Activated T-cell treated with anti-CD3 and anti-CD28 coated beads, Interleukin-2, amount 50 U/mL, for 4 hours (primary cell): ENCODE results near the gene TAF3. TPM values are rescaled to one million over a fixed set of nuclear protein-coding genes. Genes with fewer than 3 reads are reported as not detected.
A peak's percentile ranks its signal among the peaks of the same experiment; 100 is the strongest.

Source experiments
- ATAC-seq, 2 donors: fragments of 200-7000 bp; cut with Tn5 transposase; one replicate each; pipeline ENCODE4 v1.10.0; 2021
- DNase-seq: peaks from one replicate; pipeline ENCODE4 v3.0.0-alpha.2; 2020
- H3K27me3 Mint-ChIP-seq: one replicate; pipeline ENCODE4 v1.8.0; 2021; ENCODE audit warnings: low read depth, mixed read lengths
- H3K36me3 Mint-ChIP-seq: one replicate; pipeline ENCODE4 v1.8.0; 2022; ENCODE audit warnings: mixed read lengths; ENCODE audit not compliant: insufficient read depth
- H3K4me1 Mint-ChIP-seq: one replicate; pipeline ENCODE4 v1.8.0; 2021; ENCODE audit warnings: low read depth, mixed read lengths
- H3K4me3 Mint-ChIP-seq: one replicate; pipeline ENCODE4 v1.8.0; 2021; ENCODE audit warnings: mild to moderate bottlenecking, moderate library complexity, mixed read lengths
- H3K9me3 Mint-ChIP-seq: one replicate; pipeline ENCODE4 v1.8.0; 2021; ENCODE audit warnings: mixed read lengths
- total RNA-seq, 3 donors: library from RNA; stranded (reverse); gene quantifications; one replicate each; pipeline ENCODE4 v1.2.1, GENCODE V29; 2021

The TAF3 gene
- total RNA-seq, 3 donors from 2014 or later: 21.0 to 22.2 (median 22.0) TPM

DNA sequence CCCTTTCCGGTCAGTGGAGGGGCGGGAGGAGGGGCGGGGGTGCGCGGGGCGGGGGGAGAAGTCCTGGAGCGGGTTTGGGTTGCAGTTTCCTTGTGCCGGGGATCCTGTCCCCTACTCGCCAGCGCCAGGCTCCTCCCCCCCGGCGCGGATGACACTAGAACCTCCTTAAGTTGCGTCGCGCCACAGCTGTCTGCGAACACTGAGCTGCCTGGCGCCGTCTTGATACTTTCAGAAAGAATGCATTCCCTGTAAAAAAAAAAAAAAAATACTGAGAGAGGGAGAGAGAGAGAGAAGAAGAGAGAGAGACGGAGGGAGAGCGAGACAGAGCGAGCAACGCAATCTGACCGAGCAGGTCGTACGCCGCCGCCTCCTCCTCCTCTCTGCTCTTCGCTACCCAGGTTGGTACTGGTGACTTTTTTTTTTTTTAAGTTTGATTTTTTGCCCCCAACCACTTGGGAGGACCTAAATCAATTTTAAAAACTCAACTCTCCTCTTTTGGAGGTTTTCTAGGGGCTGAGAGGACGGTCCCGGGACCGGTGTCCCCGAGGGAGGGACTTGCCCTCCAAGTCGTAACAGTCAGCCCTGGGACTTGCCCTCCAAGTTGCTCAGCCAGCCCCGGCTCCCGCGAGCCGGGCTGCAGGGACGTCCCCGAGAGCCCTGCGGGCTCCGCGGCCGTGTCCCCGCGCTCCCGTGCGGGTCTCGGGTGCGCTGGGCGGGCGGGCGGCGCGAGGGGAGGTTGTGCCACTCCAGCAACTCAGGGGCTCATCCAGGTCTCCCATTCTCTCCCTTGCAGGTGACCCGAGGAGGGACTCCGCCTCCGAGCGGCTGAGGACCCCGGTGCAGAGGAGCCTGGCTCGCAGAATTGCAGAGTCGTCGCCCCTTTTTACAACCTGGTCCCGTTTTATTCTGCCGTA lies 236.4 kb downstream of the TAF3 start, which contains the start of gene GATA3:
Gene GATA3 (plus strand): TSS at position 195 of the 914 bp plus-strand sequence. CDS start 968 bp downstream, outside the sequence.
- Mint-ChIP-seq H3K9me3 (no peaks in the 10 kb centered on the region), H3K4me1 (peaks cover 49% of the 10 kb centered on the region), H3K36me3 (peaks cover 6% of the 10 kb centered on the region), H3K27me3 (peaks cover 19% of the 10 kb centered on the region), H3K4me3 (peak within 1 kb of the TSS; percentile 94)
- ATAC-seq: peak; percentile 49
- DNase-seq: peak; percentile 71

DNA sequence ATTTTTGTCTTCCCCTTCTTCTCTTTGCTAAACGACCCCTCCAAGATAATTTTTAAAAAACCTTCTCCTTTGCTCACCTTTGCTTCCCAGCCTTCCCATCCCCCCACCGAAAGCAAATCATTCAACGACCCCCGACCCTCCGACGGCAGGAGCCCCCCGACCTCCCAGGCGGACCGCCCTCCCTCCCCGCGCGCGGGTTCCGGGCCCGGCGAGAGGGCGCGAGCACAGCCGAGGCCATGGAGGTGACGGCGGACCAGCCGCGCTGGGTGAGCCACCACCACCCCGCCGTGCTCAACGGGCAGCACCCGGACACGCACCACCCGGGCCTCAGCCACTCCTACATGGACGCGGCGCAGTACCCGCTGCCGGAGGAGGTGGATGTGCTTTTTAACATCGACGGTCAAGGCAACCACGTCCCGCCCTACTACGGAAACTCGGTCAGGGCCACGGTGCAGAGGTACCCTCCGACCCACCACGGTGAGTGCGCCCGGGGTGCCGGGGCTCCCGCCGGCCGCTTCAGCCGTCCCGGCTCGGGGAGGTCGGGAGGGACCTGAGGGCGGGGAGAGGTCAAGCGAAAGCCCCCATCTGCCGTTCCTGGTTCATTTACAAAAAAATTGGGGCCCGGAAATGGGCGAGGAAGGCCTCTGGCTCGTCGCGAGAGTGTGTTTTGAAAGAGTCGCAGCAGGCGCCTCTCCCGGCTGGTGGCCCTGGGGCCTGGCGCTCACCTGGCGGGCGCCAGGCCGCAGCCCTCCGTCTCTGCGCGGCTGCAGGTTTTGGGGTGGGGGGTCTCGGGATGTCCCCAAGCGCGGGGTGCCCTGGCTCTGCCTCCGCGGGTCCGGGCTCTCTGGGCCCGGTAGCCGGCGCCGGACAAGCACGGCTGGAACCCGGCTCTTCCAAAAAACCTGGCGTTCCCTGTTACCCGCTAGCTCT lies 237.4 kb downstream of the TAF3 start:
- peaks cover 16% of the 10 kb centered on the region for H3K27me3 Mint-ChIP-seq
- peaks cover 56% of the 10 kb centered on the region for H3K4me1 Mint-ChIP-seq
- H3K36me3 Mint-ChIP-seq: peaks cover 13% of the 10 kb centered on the region
- H3K4me3 Mint-ChIP-seq: peak overlapping the region; percentile 94
- DNase-seq (no peak), ATAC-seq (peak in 1 of 2 donors; percentile 9)
- H3K9me3 Mint-ChIP-seq: no peaks in the 10 kb centered on the region

DNA sequence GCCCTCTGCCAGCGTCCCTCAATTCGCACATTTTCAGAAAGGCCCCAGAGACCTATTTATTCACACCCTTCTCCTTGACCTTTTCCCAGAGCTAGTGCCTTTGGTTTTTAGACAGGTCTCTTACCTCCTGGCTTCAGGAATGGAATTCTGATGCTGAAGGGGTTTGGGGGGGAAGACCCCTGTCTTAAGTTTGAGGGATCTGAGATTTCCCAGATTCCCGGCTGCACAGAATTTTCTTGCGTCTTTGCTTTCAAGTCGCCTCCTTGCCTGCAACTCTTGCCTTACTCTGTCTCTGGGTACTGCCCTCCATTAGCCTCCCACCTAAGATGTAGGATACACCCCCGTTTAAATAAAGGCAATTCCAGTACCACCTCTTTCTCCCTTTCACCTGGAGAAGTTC lies 238.1 kb downstream of the TAF3 start:
- H3K4me1 Mint-ChIP-seq: peaks cover 62% of the 10 kb centered on the region
- H3K9me3 Mint-ChIP-seq: no peaks in the 10 kb centered on the region
- peak overlapping the region; percentile 94 for H3K4me3 Mint-ChIP-seq
- peaks cover 18% of the 10 kb centered on the region for H3K36me3 Mint-ChIP-seq
- ATAC-seq: no peak
- peaks cover 16% of the 10 kb centered on the region for H3K27me3 Mint-ChIP-seq
- DNase-seq: no peak

DNA sequence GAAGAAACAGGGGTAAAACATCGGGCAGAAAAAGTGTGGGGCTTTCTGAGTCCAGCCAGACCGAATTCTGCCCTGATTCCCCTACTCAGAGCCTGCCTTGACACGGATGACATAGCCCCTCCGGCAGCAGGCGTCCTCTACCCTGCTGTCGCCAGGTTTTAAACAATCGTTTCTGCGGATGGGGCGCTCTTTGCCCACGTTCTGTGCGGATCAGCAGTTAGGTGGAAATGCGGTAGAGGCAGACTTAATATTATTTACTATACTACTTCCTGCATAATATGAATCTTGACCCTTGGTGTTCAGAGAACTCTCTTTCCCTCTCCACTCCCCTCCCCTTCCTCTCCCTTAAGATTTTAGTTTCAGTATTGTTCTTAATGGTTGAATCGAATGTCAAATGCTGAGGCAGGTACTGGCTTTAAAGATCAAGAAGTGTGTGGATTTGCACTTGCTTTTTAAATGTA lies 238.6 kb downstream of the TAF3 start:
- DNase-seq: peak; percentile 49
- peak overlapping the region; percentile 94 for H3K4me3 Mint-ChIP-seq
- H3K36me3 Mint-ChIP-seq: peaks cover 19% of the 10 kb centered on the region
- no peaks in the 10 kb centered on the region for H3K9me3 Mint-ChIP-seq
- peaks cover 14% of the 10 kb centered on the region for H3K27me3 Mint-ChIP-seq
- peak; percentile 8 to 10 for ATAC-seq
- peaks cover 66% of the 10 kb centered on the region for H3K4me1 Mint-ChIP-seq

DNA sequence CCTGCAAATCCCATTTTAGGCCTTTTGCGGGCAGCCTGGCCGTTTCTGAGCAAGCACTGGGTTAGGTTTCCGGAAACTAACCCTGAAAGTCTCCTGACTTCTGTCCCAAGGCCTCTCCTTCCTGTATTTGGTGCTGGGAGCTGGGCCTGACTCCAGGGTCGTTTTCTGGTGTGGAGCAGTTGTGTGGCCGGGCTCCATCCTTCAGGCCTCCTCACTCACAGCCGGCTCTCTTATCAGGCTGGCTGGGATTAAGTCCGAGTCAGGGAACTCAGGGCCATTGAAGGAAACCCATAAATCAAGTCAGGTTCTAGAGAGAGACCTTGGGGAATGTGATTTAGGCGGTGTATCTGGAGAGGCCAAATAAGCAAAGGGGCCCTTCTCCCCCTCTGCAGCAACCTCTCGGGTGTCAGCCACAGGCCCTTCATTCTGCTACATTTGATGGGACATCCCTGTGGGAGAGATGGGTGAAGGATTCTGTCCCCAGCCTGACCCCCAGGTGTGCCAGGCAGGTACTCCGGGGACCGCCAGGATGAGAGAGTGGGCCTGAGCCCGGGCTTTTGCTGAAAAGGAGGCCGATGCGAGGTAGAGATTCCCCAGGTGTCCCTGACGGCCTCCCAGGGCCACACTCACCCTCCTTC lies 239.4 kb downstream of the TAF3 start:
- peaks cover 21% of the 10 kb centered on the region for H3K36me3 Mint-ChIP-seq
- ATAC-seq: no peak
- peak overlapping the region; percentile 94 for H3K4me3 Mint-ChIP-seq
- peaks cover 68% of the 10 kb centered on the region for H3K4me1 Mint-ChIP-seq
- DNase-seq: no peak
- peaks cover 6% of the 10 kb centered on the region for H3K27me3 Mint-ChIP-seq
- H3K9me3 Mint-ChIP-seq: no peaks in the 10 kb centered on the region

DNA sequence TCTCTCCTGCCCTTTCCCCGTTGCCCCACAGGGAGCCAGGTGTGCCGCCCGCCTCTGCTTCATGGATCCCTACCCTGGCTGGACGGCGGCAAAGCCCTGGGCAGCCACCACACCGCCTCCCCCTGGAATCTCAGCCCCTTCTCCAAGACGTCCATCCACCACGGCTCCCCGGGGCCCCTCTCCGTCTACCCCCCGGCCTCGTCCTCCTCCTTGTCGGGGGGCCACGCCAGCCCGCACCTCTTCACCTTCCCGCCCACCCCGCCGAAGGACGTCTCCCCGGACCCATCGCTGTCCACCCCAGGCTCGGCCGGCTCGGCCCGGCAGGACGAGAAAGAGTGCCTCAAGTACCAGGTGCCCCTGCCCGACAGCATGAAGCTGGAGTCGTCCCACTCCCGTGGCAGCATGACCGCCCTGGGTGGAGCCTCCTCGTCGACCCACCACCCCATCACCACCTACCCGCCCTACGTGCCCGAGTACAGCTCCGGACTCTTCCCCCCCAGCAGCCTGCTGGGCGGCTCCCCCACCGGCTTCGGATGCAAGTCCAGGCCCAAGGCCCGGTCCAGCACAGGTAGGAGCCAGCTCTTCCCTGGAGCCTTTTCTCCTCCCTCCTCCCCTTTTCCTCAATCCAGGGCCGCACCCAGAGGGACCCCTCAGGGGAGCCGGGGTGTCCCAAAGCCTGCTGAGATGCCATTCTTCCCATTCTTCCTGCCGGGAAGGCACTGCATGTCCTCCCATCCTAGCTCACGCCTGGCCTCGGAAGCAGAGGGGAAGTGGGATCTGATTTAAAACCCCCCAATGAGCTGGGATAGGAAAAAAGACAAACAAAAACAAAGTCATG lies 240.2 kb downstream of the TAF3 start:
- Mint-ChIP-seq H3K27me3 (no peaks in the 10 kb centered on the region), H3K4me3 (peak overlapping the region; percentile 94), H3K9me3 (no peaks in the 10 kb centered on the region), H3K36me3 (peaks cover 28% of the 10 kb centered on the region), H3K4me1 (peaks cover 70% of the 10 kb centered on the region)
- no peak for DNase-seq
- ATAC-seq: no peak

DNA sequence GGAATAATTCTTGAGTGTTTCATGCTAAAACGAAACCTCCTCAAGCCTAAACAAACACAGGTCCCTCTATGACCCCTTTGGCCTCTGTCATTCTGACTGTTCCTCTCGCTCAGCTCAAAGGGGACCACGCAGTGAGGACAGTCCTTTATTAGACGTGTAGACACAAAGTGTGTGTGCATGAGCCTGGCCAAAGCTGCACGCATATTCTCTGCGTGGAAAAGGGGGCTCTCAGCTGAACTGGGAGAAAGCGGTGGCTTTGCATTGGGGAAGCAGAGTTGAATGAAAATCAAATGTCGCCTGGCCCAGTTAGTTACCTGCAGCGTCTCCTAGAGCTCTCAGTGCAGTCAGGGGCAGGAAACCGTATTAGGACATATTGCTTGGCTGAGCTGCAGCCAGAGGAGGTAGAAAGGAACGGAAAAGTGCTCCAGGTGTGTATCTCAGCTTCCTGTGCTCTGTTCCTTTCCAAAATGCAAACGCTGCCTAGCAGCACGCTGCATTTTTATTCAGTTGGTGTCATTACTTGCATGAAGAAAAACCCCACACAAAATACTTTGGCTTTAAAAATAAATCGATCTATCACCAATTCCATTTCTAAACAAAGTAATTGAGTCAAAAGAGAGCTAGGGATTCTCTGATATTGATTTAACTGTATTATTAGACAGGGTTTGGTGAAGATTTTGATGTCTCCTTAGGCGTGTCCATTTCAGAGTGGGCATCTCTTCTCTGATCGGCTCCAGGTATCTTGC lies 241.1 kb downstream of the TAF3 start:
- H3K9me3 Mint-ChIP-seq: no peaks in the 10 kb centered on the region
- H3K36me3 Mint-ChIP-seq: peaks cover 37% of the 10 kb centered on the region
- peaks cover 72% of the 10 kb centered on the region for H3K4me1 Mint-ChIP-seq
- DNase-seq (no peak), ATAC-seq (no peak)
- peak overlapping the region; percentile 94 for H3K4me3 Mint-ChIP-seq
- H3K27me3 Mint-ChIP-seq: no peaks in the 10 kb centered on the region

DNA sequence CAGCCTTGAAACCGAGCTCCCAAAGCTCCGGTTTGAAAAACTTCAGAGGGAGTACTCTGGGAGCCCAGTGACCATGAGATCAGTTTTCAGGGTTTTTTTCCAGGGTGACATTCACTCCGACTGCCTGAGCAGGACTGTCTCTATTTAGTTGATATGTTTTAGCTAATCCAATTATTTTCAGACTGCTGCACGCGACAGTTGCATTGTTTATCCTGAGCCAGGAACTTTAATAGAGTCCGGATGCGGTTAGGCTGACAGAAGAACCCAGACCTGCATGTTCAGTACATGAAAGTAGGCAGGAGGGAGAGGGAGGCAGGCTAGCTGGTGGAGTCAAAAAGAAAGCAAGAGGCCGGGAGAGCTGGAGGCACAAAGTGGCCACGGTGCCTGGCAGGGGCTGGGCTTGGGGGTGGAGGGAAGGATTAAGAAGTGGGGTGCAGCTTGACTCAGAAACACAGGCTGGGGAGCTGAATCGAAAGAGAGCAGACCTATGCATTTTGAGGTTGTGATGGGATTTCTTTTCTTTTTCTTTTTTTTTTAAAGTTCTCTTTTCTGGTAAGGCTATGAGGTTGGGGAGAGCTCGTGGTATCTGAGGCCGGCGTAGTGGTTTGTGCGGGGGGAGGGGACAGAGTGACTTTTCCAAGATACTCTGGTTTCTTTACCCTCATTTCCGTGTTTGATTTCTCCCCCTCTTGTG lies 241.9 kb downstream of the TAF3 start:
- Mint-ChIP-seq H3K4me1 (peaks cover 77% of the 10 kb centered on the region), H3K36me3 (peaks cover 41% of the 10 kb centered on the region), H3K27me3 (no peaks in the 10 kb centered on the region), H3K9me3 (no peaks in the 10 kb centered on the region), H3K4me3 (peak overlapping the region; percentile 94)
- peak; percentile 15 to 25 for ATAC-seq
- no peak for DNase-seq

DNA sequence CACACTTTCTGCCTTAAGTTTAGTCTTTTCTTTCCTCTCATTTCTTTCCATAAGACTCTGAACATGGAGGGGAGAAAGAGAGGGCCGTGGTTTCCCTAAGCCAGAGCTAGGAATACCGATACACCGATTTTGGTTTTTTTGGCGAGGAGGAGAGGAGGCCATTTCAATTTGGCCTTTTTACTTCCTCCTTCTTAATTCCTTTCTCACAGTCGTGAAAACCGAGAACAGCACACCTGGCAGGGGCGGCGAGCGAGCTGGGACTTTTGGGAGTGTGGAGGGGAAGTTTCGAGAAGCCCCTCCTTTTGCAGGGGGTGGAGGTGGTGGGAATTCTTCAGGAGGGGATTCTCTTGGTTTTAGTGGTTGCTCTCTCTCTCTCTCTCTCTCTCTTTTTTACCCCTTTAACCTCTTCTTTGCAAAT lies 242.4 kb downstream of the TAF3 start:
- H3K27me3 Mint-ChIP-seq: no peaks in the 10 kb centered on the region
- DNase-seq (no peak), ATAC-seq (no peak)
- H3K9me3 Mint-ChIP-seq: no peaks in the 10 kb centered on the region
- H3K4me3 Mint-ChIP-seq: peak overlapping the region; percentile 94
- H3K36me3 Mint-ChIP-seq: peaks cover 43% of the 10 kb centered on the region
- H3K4me1 Mint-ChIP-seq: peaks cover 80% of the 10 kb centered on the region

DNA sequence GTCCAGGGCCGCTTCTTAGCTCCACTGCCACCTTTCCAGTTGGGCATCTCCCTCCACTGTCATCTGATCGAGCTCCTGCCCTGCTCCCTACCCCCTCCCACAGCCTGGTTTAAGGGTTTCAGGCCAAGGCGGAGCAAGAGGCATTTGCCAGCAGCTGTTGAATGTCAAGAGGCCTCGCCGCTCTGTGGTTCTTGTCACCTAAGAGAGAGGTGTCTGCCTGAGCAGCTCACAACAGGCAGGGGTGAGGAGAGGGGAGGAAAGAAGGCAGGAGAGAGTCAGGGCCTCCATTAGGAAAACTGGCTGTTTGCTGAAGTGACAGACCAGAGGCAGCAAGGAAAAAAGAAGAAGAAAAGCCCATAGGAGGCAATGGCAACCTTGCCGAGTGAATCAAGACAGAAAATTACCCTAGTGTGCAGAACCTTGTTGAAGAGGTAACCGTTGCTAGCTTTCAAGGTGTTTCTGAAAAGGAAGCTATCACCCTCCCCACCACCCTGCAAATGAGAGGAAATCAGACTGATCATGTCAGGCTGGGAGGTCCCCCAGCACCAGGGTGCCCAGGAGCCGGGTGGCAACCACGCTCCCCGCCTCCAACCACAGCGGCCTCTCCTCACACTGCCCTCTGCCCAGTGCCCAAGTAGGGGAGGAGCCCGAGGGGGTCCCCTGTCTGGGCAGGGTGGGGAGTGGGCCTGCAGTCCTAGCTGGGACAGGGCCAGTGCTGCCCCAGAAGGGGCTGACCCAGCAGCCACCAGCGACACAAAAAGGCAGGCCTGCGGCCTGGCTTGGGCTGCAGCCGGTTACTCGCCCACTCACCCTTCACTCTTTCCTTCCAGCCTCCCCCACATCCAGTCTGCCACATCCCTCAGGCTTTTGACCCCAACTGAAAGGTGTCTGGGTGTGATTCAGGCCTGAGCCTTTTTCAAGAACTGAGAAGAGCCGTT lies 243.2 kb downstream of the TAF3 start:
- Mint-ChIP-seq H3K27me3 (no peaks in the 10 kb centered on the region), H3K4me1 (peaks cover 87% of the 10 kb centered on the region), H3K36me3 (peaks cover 48% of the 10 kb centered on the region), H3K9me3 (no peaks in the 10 kb centered on the region), H3K4me3 (peak overlapping the region; percentile 94)
- DNase-seq (no peak), ATAC-seq (peak; percentile 37 to 42)

DNA sequence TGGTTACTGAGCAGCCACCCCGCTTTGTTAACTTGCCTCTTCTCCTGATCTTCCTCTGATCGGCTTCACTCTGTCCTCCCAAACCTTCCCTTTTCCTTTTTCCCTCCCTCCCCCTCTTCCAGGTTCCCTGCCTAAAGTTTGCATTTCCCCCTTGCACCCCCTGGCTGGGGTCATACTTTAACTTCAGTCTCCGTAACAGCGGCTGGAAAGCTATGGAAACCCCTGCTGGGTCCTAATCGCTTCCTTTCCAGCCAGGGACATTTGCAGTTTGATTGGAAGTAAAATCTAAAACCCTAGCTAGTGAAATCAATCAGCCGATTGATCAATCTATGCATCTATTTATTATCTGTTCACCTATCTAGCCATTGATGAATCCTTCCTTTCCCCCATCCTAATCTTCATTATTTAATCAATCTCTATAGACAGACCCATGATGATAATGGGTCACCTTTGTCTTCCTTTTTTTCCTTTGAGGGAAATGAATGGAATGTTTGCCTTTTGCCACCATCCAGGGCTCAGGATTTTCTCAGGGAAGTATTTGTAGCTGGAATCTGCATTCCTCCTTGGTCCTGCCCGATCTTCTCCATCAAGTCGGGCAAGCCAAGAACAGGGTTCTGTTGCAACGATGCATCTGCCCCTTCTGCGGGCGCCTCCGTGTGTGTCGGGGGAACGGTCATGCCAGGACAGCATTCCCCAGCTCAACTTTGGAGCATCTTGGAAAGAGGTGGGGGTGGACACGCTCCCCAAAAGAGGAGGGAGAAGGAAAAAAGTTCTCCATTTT lies 245.0 kb downstream of the TAF3 start:
- DNase-seq (no peak), ATAC-seq (no peak)
- no peaks in the 10 kb centered on the region for H3K27me3 Mint-ChIP-seq
- H3K9me3 Mint-ChIP-seq: no peaks in the 10 kb centered on the region
- peak overlapping the region; percentile 46 for H3K4me3 Mint-ChIP-seq
- H3K36me3 Mint-ChIP-seq: peaks cover 59% of the 10 kb centered on the region
- H3K4me1 Mint-ChIP-seq: peaks cover 92% of the 10 kb centered on the region
